ENCODE measurements around the gene TNFAIP2. TPM values are rescaled to one million over a fixed set of nuclear protein-coding genes. Genes with fewer than 3 reads are reported as not detected.

Gene TNFAIP2
- total RNA-seq, 1 experiment from 2014 or later: 366 TPM

- no peaks in the 10 kb centered on the region for H3K27me3 ChIP-seq (ENCODE audit: insufficient read depth, low read depth)
- H4K20me1 ChIP-seq (ENCODE audit: insufficient read depth): peaks cover 19% of the 10 kb centered on the region; the same call in 1 of the 2 replicates
- H3K79me2 ChIP-seq (ENCODE audit: low read depth): peaks cover 51% of the 10 kb centered on the region
- ChIA-PET CTCF (interaction anchor here (0.5 to 1.8 kb wide), 3 partner anchors 28 to 31 kb away, joined by 4 to 9 read pairs (median 7); no protein-coding TSS in a partner anchor), POLR2A (ENCODE audit: unreplicated experiment) (no interaction called here)
- no peak overlapping the region for H3K4me3 ChIP-seq
- H3K9me2 ChIP-seq (ENCODE audit: insufficient read depth): no peaks in the 10 kb centered on the region
- peak overlapping the region; percentile 85 for H3K27ac ChIP-seq
- intact Hi-C loops (cut with micrococcal nuclease; ENCODE audit: unreplicated experiment): no loop called here
- H3K4me2 ChIP-seq: peak overlapping the region; percentile 55
- no peaks in the 10 kb centered on the region for H3K9me3 ChIP-seq (ENCODE audit: insufficient read depth, low read depth)
- no peak for DNase-seq
- no peak overlapping the region for H2AFZ ChIP-seq
- no TSS peak for BruUV-seq (replicated peaks)
- H3K4me1 ChIP-seq (replicated peaks; ENCODE audit: insufficient read depth): peaks cover 83% of the 10 kb centered on the region
- peaks cover 62% of the 10 kb centered on the region for H3K36me3 ChIP-seq (ENCODE audit: low read depth)
- TF ChIP-seq CTCF (conservative IDR thresholded peaks at IDR 0.05) (no peak), EZH2 (IDR thresholded peaks at IDR 0.05; ENCODE audit: low read depth) (no peak)
- H3F3A ChIP-seq (ENCODE audit: insufficient read depth, low read depth): peaks cover 97% of the 10 kb centered on the region
Observed at GRCh38 chr14:103134405-103134804, 11.1 kb downstream of the TNFAIP2 start.

- ChIA-PET POLR2A (ENCODE audit: unreplicated experiment) (no interaction called here), CTCF (interaction anchor here (0.6 to 1.8 kb wide), 3 partner anchors 26 to 30 kb away, joined by 3 to 9 read pairs (median 7); no protein-coding TSS in a partner anchor)
- H3K79me2 ChIP-seq (ENCODE audit: low read depth): peaks cover 46% of the 10 kb centered on the region
- TF ChIP-seq CTCF (conservative IDR thresholded peaks at IDR 0.05) (no peak), EZH2 (IDR thresholded peaks at IDR 0.05; ENCODE audit: low read depth) (no peak)
- intact Hi-C loops (cut with micrococcal nuclease; ENCODE audit: unreplicated experiment): no loop called here
- BruUV-seq (replicated peaks): no TSS peak
- no peak overlapping the region for H3K4me3 ChIP-seq
- no peak overlapping the region for H2AFZ ChIP-seq
- 0 out of 2 replicates have a peak, but pooled peaks cover 19% of the 10 kb centered on the region for H4K20me1 ChIP-seq (ENCODE audit: insufficient read depth)
- no peaks in the 10 kb centered on the region for H3K9me2 ChIP-seq (ENCODE audit: insufficient read depth)
- peaks cover 60% of the 10 kb centered on the region for H3K36me3 ChIP-seq (ENCODE audit: low read depth)
- no peaks in the 10 kb centered on the region for H3K9me3 ChIP-seq (ENCODE audit: insufficient read depth, low read depth)
- peak overlapping the region; percentile 55 for H3K4me2 ChIP-seq
- H3K4me1 ChIP-seq (replicated peaks; ENCODE audit: insufficient read depth): peaks cover 78% of the 10 kb centered on the region
- DNase-seq: no peak
- H3K27me3 ChIP-seq (ENCODE audit: insufficient read depth, low read depth): no peaks in the 10 kb centered on the region
- H3K27ac ChIP-seq: peak overlapping the region; percentile 85
- peaks cover 97% of the 10 kb centered on the region for H3F3A ChIP-seq (ENCODE audit: insufficient read depth, low read depth)
Observed at GRCh38 chr14:103134919-103135318, 11.7 kb downstream of the TNFAIP2 start.

GRCh38 chr14:103135333-103136260 lies 12.3 kb downstream of the TNFAIP2 start:
- POLR2A ChIA-PET (ENCODE audit: unreplicated experiment): interaction anchor here (0.5 to 1.7 kb wide), 4 partner anchors 9 to 110 kb away, joined by 4 to 14 read pairs (median 7); no protein-coding TSS in a partner anchor
- Histone ChIP-seq H3K4me1 (replicated peaks; ENCODE audit: insufficient read depth) (peaks cover 73% of the 10 kb centered on the region), H3K27me3 (ENCODE audit: insufficient read depth, low read depth) (no peaks in the 10 kb centered on the region), H3K9me2 (ENCODE audit: insufficient read depth) (no peaks in the 10 kb centered on the region), H3F3A (ENCODE audit: insufficient read depth, low read depth) (peaks cover 97% of the 10 kb centered on the region), H3K27ac (peak overlapping the region; percentile 85), H3K9me3 (ENCODE audit: insufficient read depth, low read depth) (no peaks in the 10 kb centered on the region), H3K36me3 (ENCODE audit: low read depth) (peaks cover 53% of the 10 kb centered on the region), H3K4me2 (peak overlapping the region; percentile 55), H3K79me2 (ENCODE audit: low read depth) (peaks cover 39% of the 10 kb centered on the region), H2AFZ (no peak overlapping the region), H4K20me1 (ENCODE audit: insufficient read depth) (0 out of 2 replicates have a peak, but pooled peaks cover 19% of the 10 kb centered on the region), H3K4me3 (no peak overlapping the region)
- no TSS peak for BruUV-seq (replicated peaks)
- intact Hi-C loops (cut with micrococcal nuclease; ENCODE audit: unreplicated experiment): loop anchor here (2.0 kb wide), 1 partner anchor 49 kb away; no protein-coding TSS in a partner anchor
- DNase-seq: no peak
- CTCF ChIA-PET: interaction anchor here (0.6 to 3.1 kb wide), 4 partner anchors 25 to 97 kb away, joined by 3 to 16 read pairs (median 4); no protein-coding TSS in a partner anchor
- TF ChIP-seq CTCF (conservative IDR thresholded peaks at IDR 0.05) (no peak), EZH2 (IDR thresholded peaks at IDR 0.05; ENCODE audit: low read depth) (no peak)

Measured in PC-9 (cell line).